ENCODE data around the gene HOXC10. TPM values are rescaled to one million over a fixed set of nuclear protein-coding genes. Genes with fewer than 3 reads are reported as not detected.
A peak's percentile ranks its signal among the peaks of the same experiment; 100 is the strongest.

The HOXC10 gene
- total RNA-seq, 6 donors from 2014 or later, result not detected

- ATAC-seq (ENCODE audit: low FRiP score in 2 of 2) (peak in 1 of 2 donors; percentile 74), DNase-seq (peak in 1 of 2 donors; percentile 86)
- H3K4me3 ChIP-seq, result peak overlapping the region; percentile 16 to 62 (median 46)
- no peaks in the 10 kb centered on the region for H3K9me3 ChIP-seq
- TF ChIP-seq POLR2A (IDR thresholded peaks at IDR 0.05) (no peak), POLR2AphosphoS5 (IDR thresholded peaks at IDR 0.05) (no peak), CTCF (IDR thresholded peaks at IDR 0.05) (no peak), EP300 (IDR thresholded peaks at IDR 0.05) (no peak)
- H3K27me3 ChIP-seq, result peaks cover 2 to 95% (median 60%) of the 10 kb centered on the region in 4 donors
- no peaks in the 10 kb centered on the region for H3K36me3 ChIP-seq
- H3K27ac ChIP-seq, result no peak overlapping the region
- 0 to 3% methylated on average over 32 to 37 of the region's 48 CpGs for WGBS, 2 donors
- H3K4me1 ChIP-seq, result peaks cover 27 to 46% (median 38%) of the 10 kb centered on the region in 4 donors
Measured at GRCh38 chr12:53995378-53996239, 10.7 kb downstream of the HOXC10 start.

DNA sequence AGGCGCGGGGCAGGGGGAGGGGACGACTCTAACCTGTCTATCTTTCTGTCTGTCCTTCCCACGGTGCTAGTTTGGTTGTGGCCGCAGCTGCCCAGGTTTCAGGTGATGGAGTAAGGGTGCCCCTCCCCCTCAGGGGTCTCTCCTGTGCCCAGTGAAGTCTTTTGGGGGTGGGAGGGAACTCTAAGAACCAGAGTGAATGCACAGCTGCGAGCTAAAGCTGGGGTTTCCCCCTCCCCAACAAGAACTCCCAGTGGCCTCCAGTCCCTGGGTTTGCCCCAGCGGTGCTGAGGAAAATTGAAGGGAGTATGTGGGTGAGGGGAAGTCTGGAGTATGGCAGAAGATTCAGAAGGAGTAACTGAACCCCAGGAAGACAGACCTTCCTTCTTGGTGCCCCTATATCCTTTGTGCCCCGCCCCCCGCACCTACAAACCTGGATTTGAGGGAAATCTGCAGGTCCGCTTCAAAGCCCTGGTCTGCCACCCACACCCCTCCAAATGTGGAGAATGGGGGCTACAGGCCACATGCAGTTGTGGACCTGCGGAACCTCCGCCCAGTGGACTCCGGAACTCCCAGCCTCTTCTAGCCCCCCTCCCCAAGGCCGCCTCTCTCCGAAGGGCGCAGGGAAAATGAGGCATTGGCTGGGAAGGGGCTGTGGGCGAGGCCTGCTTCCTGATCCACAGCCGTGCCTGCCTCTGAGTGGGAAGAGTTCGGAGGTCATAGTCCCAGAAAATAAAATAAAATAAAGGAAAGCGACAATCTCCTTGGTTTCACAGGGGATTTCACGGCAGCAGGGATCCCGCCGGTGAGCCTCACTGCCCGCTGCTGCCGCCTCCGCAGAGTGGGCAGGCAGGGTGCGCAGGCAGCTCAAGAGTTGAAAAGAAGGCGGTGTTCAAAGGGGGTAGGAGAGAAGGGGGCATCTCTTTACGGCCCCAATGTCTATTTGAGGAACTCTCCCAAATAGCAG lies 11.6 kb downstream of the HOXC10 start:
- Histone ChIP-seq H3K9me3 (no peaks in the 10 kb centered on the region), H3K4me1 (peaks cover 28 to 48% (median 39%) of the 10 kb centered on the region in 4 donors), H3K36me3 (no peaks in the 10 kb centered on the region), H3K4me3 (peak overlapping the region; percentile 16 to 62 (median 46)), H3K27ac (no peak overlapping the region), H3K27me3 (peaks cover 3 to 95% (median 62%) of the 10 kb centered on the region in 4 donors)
- WGBS, 2 donors, result 35 to 39% methylated on average over 29 of the region's 29 CpGs
- DNase-seq (peak in 1 of 2 donors; percentile 35), ATAC-seq (ENCODE audit: low FRiP score in 2 of 2) (no peak)
- no peak for TF ChIP-seq CTCF (IDR thresholded peaks at IDR 0.05)
- TF ChIP-seq POLR2AphosphoS5 (IDR thresholded peaks at IDR 0.05), result no peak
- no peak for TF ChIP-seq EP300 (IDR thresholded peaks at IDR 0.05)
- no peak for TF ChIP-seq POLR2A (IDR thresholded peaks at IDR 0.05)

GRCh38 chr12:53997204-53998109 lies 12.5 kb downstream of the HOXC10 start:
- ATAC-seq (ENCODE audit: low FRiP score in 2 of 2) (no peak), DNase-seq (peak in 1 of 2 donors; percentile 82)
- no peak overlapping the region for H3K4me3 ChIP-seq
- no peak overlapping the region for H3K27ac ChIP-seq
- WGBS, 2 donors, result 16% methylated on average over 33 to 35 of the region's 35 CpGs
- H3K27me3 ChIP-seq, result peaks cover 3 to 96% (median 62%) of the 10 kb centered on the region in 4 donors
- no peaks in the 10 kb centered on the region for H3K36me3 ChIP-seq
- H3K4me1 ChIP-seq, result peaks cover 28 to 48% (median 39%) of the 10 kb centered on the region in 4 donors
- no peaks in the 10 kb centered on the region for H3K9me3 ChIP-seq
- TF ChIP-seq CTCF (IDR thresholded peaks at IDR 0.05), result no peak
- no peak for TF ChIP-seq POLR2AphosphoS5 (IDR thresholded peaks at IDR 0.05)
- TF ChIP-seq POLR2A (IDR thresholded peaks at IDR 0.05), result no peak
- TF ChIP-seq EP300 (IDR thresholded peaks at IDR 0.05), result no peak
